ENCODE results near the gene ETV7. TPM values are rescaled to one million over a fixed set of nuclear protein-coding genes. Genes with fewer than 3 reads are reported as not detected.
A peak's percentile ranks its signal among the peaks of the same experiment; 100 is the strongest.

ETV7 gene
- total and polyA plus RNA-seq, 2 experiments from 2014 or later: 0.47 to 1.2 TPM

- TF ChIP-seq ZNF462 (CRISPR knock-in tag; IDR thresholded peaks at IDR 0.05) (no peak), CTCF (conservative IDR thresholded peaks at IDR 0.05; ENCODE audit: low read depth in 2 of 2) (no peak), ZNF114 (CRISPR knock-in tag; IDR thresholded peaks at IDR 0.05) (no peak), POLR2AphosphoS5 (IDR thresholded peaks at IDR 0.05; ENCODE audit: low read depth) (no peak)
These were observed 44.3 kb downstream of the ETV7 start (continued) for GRCh38 chr6:36343109-36343680.

- Histone ChIP-seq H3K4me1 (ENCODE audit: insufficient read depth) (no peaks in the 10 kb centered on the region; the same call in 1 of the 2 replicates), H3K36me3 (ENCODE audit: insufficient read depth) (no peaks in the 10 kb centered on the region), H3K27ac (ENCODE audit: low read depth) (no peak overlapping the region), H2AFZ (peak overlapping the region; percentile 99), H3K27me3 (ENCODE audit: insufficient read depth) (peaks cover 10% of the 10 kb centered on the region), H3K4me2 (peak overlapping the region; percentile 82), H4K20me1 (replicated peaks; ENCODE audit: insufficient read depth) (no peaks in the 10 kb centered on the region), H3K79me2 (replicated peaks; ENCODE audit: insufficient read depth) (no peaks in the 10 kb centered on the region), H3F3A (replicated peaks; ENCODE audit: low read depth) (0 out of 2 replicates have a peak, but pooled peaks cover 5% of the 10 kb centered on the region), H3K4me3 (peak overlapping the region; percentile 55), H3K9me2 (ENCODE audit: insufficient read depth) (no peaks in the 10 kb centered on the region)
- peak overlapping the region; percentile 69 for H3K4me3 Mint-ChIP-seq
- H3K27ac Mint-ChIP-seq: no peak overlapping the region
- H3K4me1 Mint-ChIP-seq: peaks cover 8% of the 10 kb centered on the region
- peak; percentile 78 for DNase-seq (ENCODE audit: low spot score)
- peak; percentile 59 for TF ChIP-seq CREB1 (CRISPR knock-in tag; IDR thresholded peaks at IDR 0.05; ENCODE audit: low read depth)
- no peak for TF ChIP-seq ETS1 (IDR thresholded peaks at IDR 0.05)
- no peak for TF ChIP-seq STAT1 (IDR thresholded peaks at IDR 0.05; ENCODE audit: unreplicated experiment)
- TF ChIP-seq CTCF (conservative IDR thresholded peaks at IDR 0.05; ENCODE audit: low read depth in 2 of 2): peak; percentile 89 to 99
- 0 out of 2 replicates have a peak, but pooled peaks have one; percentile 60 for TF ChIP-seq ZNF114 (CRISPR knock-in tag; IDR thresholded peaks at IDR 0.05)
- H3K9me3 Mint-ChIP-seq: no peaks in the 10 kb centered on the region
- H3K27me3 Mint-ChIP-seq (ENCODE audit: insufficient read depth, low read depth, poor library complexity): peaks cover 10% of the 10 kb centered on the region
- no peaks in the 10 kb centered on the region for H3K36me3 Mint-ChIP-seq (ENCODE audit: low read depth)
- peak; percentile 87 for ATAC-seq
These were observed 46.6 kb downstream of the ETV7 start for GRCh38 chr6:36340618-36341454.
